ENCODE data around the gene TCEA2. TPM values are rescaled to one million over a fixed set of nuclear protein-coding genes. Genes with fewer than 3 reads are reported as not detected.

TCEA2 gene
- total and polyA plus RNA-seq, 5 experiments from 2014 or later = 22.5 to 42.7 (median 33.0) TPM

DNA sequence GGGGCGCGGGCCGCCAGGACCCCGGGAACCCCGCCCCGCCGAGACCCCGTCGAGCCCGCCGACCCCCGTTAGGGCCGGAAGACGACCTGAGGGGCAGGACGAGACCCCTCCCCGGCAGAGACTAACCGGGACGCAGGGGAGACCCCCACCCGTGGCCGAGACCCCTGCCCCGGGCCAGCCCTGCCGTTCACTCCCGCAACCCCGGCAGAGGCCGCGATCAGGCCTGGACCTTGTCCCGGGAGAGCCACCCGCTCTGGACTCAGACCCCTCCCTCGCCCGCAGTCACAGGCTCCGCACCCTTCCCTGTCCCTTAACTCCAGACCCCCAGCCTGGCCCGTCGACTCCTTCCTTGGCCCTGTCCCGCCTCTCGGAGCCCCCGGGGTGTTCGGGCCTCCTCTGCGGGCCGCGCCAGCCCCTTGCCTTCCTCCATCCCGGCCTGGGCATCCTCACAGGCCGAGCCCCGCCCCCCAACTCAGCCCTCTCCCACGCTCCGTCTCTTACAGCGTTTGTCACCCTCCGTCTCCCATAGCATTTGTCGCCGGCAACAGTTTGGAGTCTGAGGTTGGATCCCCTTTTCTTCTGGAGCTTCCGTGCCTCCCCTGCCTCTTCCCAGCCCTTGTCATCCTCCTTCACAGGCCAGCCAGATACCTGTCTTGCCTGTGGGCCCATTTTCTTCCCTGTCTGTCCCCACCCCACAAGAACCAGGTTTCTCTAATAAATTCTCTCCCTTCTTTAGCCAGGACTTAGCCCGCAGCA is 569 bp downstream of the TCEA2 start:
- Mint-ChIP-seq H3K9me3 (no peaks in the 10 kb centered on the region), H3K4me3 (peak overlapping the region; percentile 81 to 92 (median 86)), H3K27me3 (no peaks in the 10 kb centered on the region), H3K4me1 (peaks cover 21 to 50% (median 47%) of the 10 kb centered on the region in 4 donors), H3K27ac (peak overlapping the region; percentile 29 to 92 (median 72)), H3K36me3 (no peaks in the 10 kb centered on the region)
- POLR2A ChIA-PET = interaction anchor here (0.6 to 2.7 kb wide), 14 partner anchors 9 to 325 kb away, joined by 3 to 38 read pairs (median 4); partner anchors contain the start of genes OPRL1, PRPF6, RGS19 and SAMD10
- ATAC-seq (no peak), DNase-seq (no peak)

- POLR2A ChIA-PET = interaction anchor here (0.5 to 2.0 kb wide), 3 partner anchors 13 to 107 kb away, joined by 3 to 21 read pairs (median 4); partner anchors contain the start of genes OPRL1 and RGS19
- no peak for DNase-seq
- no peak for ATAC-seq
- H3K4me3 Mint-ChIP-seq = peak overlapping the region; percentile 79 to 92 (median 86)
- peak overlapping the region; percentile 20 to 92 (median 54) for H3K27ac Mint-ChIP-seq
- H3K4me1 Mint-ChIP-seq = peaks cover 23 to 53% (median 48%) of the 10 kb centered on the region in 4 donors
- H3K36me3 Mint-ChIP-seq = no peaks in the 10 kb centered on the region
- no peaks in the 10 kb centered on the region for H3K9me3 Mint-ChIP-seq
- H3K27me3 Mint-ChIP-seq = no peaks in the 10 kb centered on the region
These were observed 1.2 kb downstream of the TCEA2 start for GRCh38 chr20:64064145-64064698.

DNA sequence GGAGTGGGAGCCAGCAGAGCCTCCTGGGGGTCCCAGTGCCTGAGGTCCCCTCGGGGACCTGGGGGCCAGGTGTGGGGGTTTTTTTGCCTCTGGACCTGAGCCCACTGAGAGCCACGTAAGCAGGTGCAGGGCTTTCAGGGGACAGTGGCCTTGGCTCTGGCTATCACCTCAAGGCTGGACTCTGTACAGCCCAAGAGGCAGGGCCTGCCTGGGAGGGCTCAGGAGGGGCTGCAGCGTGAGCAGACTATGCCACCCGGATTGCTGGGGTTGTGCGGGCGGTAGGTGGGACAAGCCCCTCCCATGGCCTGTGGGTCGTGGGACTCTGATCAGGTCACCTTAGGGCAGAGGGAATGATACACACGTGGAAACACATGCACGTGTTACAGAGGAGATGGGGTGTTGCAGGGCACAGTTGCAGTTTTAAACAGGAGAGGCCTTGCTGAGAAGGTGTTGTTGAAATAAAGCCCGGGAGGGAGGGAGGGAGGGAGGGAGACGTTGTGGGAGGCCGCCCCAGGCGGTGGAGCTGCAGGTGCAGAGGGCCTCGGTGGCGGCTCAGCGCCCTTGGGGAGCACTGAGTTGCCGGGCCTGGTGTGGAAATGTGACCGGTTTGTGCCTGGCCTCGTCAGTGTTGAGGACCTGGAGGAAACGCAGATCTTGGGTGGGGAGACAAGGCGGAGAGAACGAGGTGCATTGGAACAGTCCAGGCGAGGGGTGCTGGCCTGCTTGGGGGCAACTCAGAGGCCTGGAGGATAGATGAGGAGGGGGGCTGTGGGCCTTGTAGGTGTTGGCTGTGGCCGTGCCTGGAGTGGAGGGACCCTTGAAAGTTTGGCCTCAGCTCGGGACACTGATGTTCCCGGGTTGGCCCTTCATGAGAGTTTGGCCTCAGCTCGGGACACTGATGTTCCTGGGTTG is 2.3 kb downstream of the TCEA2 start:
- H3K9me3 Mint-ChIP-seq = no peaks in the 10 kb centered on the region
- POLR2A ChIA-PET = interaction anchor here (1.5 to 4.9 kb wide), 3 partner anchors 12 to 109 kb away, joined by 3 to 47 read pairs (median 21); partner anchors contain the start of genes OPRL1 and RGS19
- peaks cover 23 to 57% (median 49%) of the 10 kb centered on the region in 4 donors for H3K4me1 Mint-ChIP-seq
- no peaks in the 10 kb centered on the region for H3K36me3 Mint-ChIP-seq
- H3K27me3 Mint-ChIP-seq = no peaks in the 10 kb centered on the region
- H3K4me3 Mint-ChIP-seq = peak overlapping the region; percentile 25 to 92 (median 67)
- ATAC-seq (peak in 1 of 2 donors; percentile 13), DNase-seq (no peak)
- peak overlapping the region in 6 of 10 donors; percentile 64 to 89 (median 74) for H3K27ac Mint-ChIP-seq

GRCh38 chr20:64065974-64066343 is 3.0 kb downstream of the TCEA2 start:
- POLR2A ChIA-PET = interaction anchor here (0.6 to 4.9 kb wide), 2 partner anchors 12 to 81 kb away, joined by 3 to 47 read pairs; partner anchors contain the start of genes OPRL1 and RGS19
- Mint-ChIP-seq H3K4me1 (peaks cover 23 to 62% (median 51%) of the 10 kb centered on the region in 4 donors), H3K36me3 (no peaks in the 10 kb centered on the region), H3K9me3 (no peaks in the 10 kb centered on the region), H3K27ac (peak overlapping the region in 9 of 10 donors; percentile 35 to 77 (median 65)), H3K4me3 (peak overlapping the region in 9 of 10 donors; percentile 2 to 92 (median 66)), H3K27me3 (no peaks in the 10 kb centered on the region)
- DNase-seq = peak in 2 of 10 donors; percentile 37 to 47
- peak in 1 of 2 donors; percentile 57 for ATAC-seq

GRCh38 chr20:64067005-64067632 is 4.1 kb downstream of the TCEA2 start:
- no peaks in the 10 kb centered on the region for H3K9me3 Mint-ChIP-seq
- peak overlapping the region in 2 of 10 donors; percentile 7 to 22 for H3K4me3 Mint-ChIP-seq
- H3K36me3 Mint-ChIP-seq = no peaks in the 10 kb centered on the region
- H3K27me3 Mint-ChIP-seq = no peaks in the 10 kb centered on the region
- H3K27ac Mint-ChIP-seq = peak overlapping the region in 1 of 10 donors; percentile 62
- peaks cover 23 to 59% (median 50%) of the 10 kb centered on the region in 4 donors for H3K4me1 Mint-ChIP-seq
- no peak for DNase-seq
- ATAC-seq = no peak
- POLR2A ChIA-PET = interaction anchor here (4.9 kb wide), 1 partner anchor 11 kb away, joined by 47 read pairs; the partner anchor contains the start of genes OPRL1 and RGS19

- H3K36me3 Mint-ChIP-seq = peaks cover 0 to 2% (median 0%) of the 10 kb centered on the region in 3 donors
- H3K9me3 Mint-ChIP-seq = no peaks in the 10 kb centered on the region
- POLR2A ChIA-PET = interaction anchor here (4.9 kb wide), 1 partner anchor 10 kb away, joined by 47 read pairs; the partner anchor contains the start of genes OPRL1 and RGS19
- no peak overlapping the region for H3K4me3 Mint-ChIP-seq
- H3K27ac Mint-ChIP-seq = peak overlapping the region in 2 of 10 donors; percentile 14 to 67
- H3K4me1 Mint-ChIP-seq = peaks cover 25 to 55% (median 50%) of the 10 kb centered on the region in 4 donors
- ATAC-seq (no peak), DNase-seq (no peak)
- no peaks in the 10 kb centered on the region for H3K27me3 Mint-ChIP-seq
These were observed 4.8 kb downstream of the TCEA2 start for GRCh38 chr20:64067733-64068307.

GRCh38 chr20:64068386-64069208 is 5.6 kb downstream of the TCEA2 start:
- H3K9me3 Mint-ChIP-seq = no peaks in the 10 kb centered on the region
- no peak overlapping the region for H3K4me3 Mint-ChIP-seq
- POLR2A ChIA-PET = interaction anchor here (4.9 kb wide), 1 partner anchor 9 kb away, joined by 47 read pairs; the partner anchor contains the start of genes OPRL1 and RGS19

GRCh38 chr20:64069209-64069613 is 6.2 kb downstream of the TCEA2 start:
- no peaks in the 10 kb centered on the region for H3K9me3 Mint-ChIP-seq
- POLR2A ChIA-PET = interaction anchor here (1.0 to 4.9 kb wide), 2 partner anchors 9 to 89 kb away, joined by 3 to 47 read pairs; partner anchors contain the start of genes OPRL1, PRPF6 and RGS19
- H3K27ac Mint-ChIP-seq = no peak overlapping the region
- no peak for ATAC-seq
- no peak overlapping the region for H3K4me3 Mint-ChIP-seq
- H3K4me1 Mint-ChIP-seq = peaks cover 20 to 52% (median 41%) of the 10 kb centered on the region in 4 donors
- H3K36me3 Mint-ChIP-seq = peaks cover 0 to 10% (median 0%) of the 10 kb centered on the region in 3 donors
- DNase-seq = no peak
- no peaks in the 10 kb centered on the region for H3K27me3 Mint-ChIP-seq

More at GRCh38 chr20:64068386-64069208, 5.6 kb downstream of the TCEA2 start:
- Mint-ChIP-seq H3K27ac (peak overlapping the region in 3 of 10 donors; percentile 14 to 67 (median 27)), H3K36me3 (peaks cover 0 to 6% (median 0%) of the 10 kb centered on the region in 3 donors), H3K4me1 (peaks cover 25 to 58% (median 48%) of the 10 kb centered on the region in 4 donors), H3K27me3 (no peaks in the 10 kb centered on the region)
- DNase-seq = no peak
- ATAC-seq = no peak

DNA sequence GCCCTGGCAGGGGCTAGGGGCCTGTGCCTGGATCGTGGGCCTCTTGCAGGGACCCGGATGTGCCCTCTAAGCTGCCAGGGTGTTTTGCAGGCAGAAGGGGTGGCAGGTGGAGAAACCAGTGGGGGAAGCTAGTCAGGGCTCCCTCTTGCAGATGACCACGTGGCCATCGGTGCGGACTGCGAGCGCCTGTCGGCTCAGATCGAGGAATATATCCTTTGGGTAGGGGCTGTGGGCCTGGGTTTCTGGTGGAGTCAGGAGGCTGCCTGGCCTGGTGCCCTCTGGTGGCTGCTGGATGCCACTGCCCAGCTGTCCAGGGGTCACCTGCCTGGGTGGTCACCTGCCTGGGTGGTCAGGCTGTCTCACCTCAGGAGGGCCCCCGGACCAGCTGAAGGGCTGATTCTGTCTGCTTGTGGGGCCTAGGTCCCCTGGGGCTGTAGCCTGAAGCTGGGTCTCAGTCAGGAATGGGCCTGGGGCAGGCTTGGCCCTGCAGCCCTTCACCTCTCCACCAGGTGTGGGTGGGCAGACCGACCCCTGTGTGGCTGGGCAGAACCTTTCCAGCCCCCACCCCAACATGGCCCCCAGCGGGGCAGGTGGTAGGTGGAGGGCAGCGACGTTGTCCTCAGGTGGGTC is 6.7 kb downstream of the TCEA2 start:
- H3K9me3 Mint-ChIP-seq = no peaks in the 10 kb centered on the region
- H3K27ac Mint-ChIP-seq = peak overlapping the region in 1 of 10 donors; percentile 32
- ATAC-seq (no peak), DNase-seq (no peak)
- POLR2A ChIA-PET = interaction anchor here (1.0 to 4.9 kb wide), 2 partner anchors 8 to 89 kb away, joined by 3 to 47 read pairs; partner anchors contain the start of genes OPRL1, PRPF6 and RGS19
- no peak overlapping the region for H3K4me3 Mint-ChIP-seq
- H3K4me1 Mint-ChIP-seq = peaks cover 16 to 47% (median 36%) of the 10 kb centered on the region in 4 donors
- no peaks in the 10 kb centered on the region for H3K27me3 Mint-ChIP-seq
- H3K36me3 Mint-ChIP-seq = peaks cover 0 to 16% (median 0%) of the 10 kb centered on the region in 3 donors

Measured in naive thymus-derived CD8-positive, alpha-beta T cell (primary cell).